PC-3 (cell line): Measurements from ENCODE around the gene EDN3. TPM values are rescaled to one million over a fixed set of nuclear protein-coding genes. Genes with fewer than 3 reads are reported as not detected.
A peak's percentile ranks its signal among the peaks of the same experiment; 100 is the strongest.

Source experiments
- ATAC-seq: fragments of 200-7000 bp; cut with Tn5 transposase; 2 replicates; pipeline ENCODE4 v1.9.1; 2020; ENCODE audit warnings: mild to moderate bottlenecking, moderate library complexity
- BruUV-seq: library from RNA; stranded (reverse); fragments of 400-500 nt; replicated peaks from 2 replicates; lab custom pipeline; 2021; lab: Mats Ljungman, UMichigan
- CTCF ChIA-PET: fragments of 300-600 bp; sonication (Branson Sonifier 250); formaldehyde crosslinking; loops from one replicate; lab custom pipeline; 2022; ENCODE audit warnings: antibody characterized with exemption; lab: Charles Lee
- POLR2A ChIA-PET: fragments of 300-600 bp; sonication (Branson Sonifier 250); formaldehyde crosslinking; loops from one replicate; lab custom pipeline; 2022; ENCODE audit warnings: antibody characterized with exemption; ENCODE audit not compliant: unreplicated experiment; lab: Charles Lee
- DNase-seq: peaks from one replicate; pipeline ENCODE4 v3.0.0-alpha.2; 2015
- H2AFZ ChIP-seq: fragments of 300-600 bp; sonication (generic); 2 replicates; pipeline ENCODE4 v1.6.0; 2016; ENCODE audit warnings: antibody characterized with exemption, low read length
- H3F3A ChIP-seq: fragments of 300-600 bp; sonication (generic); one replicate; pipeline ENCODE4 v1.6.0; 2017; ENCODE audit warnings: antibody characterized with exemption, low read length, control low read depth, mild to moderate bottlenecking; ENCODE audit not compliant: unreplicated experiment
- H3K27ac ChIP-seq: fragments of 300-600 bp; sonication (generic); 2 replicates; pipeline ENCODE4 v1.5.1; 2016; ENCODE audit warnings: mild to moderate bottlenecking, low read length
- H3K27me3 ChIP-seq: fragments of 300-600 bp; sonication (generic); 2 replicates; pipeline ENCODE4 v1.6.1; 2016; ENCODE audit warnings: low read length, mixed read lengths
- H3K36me3 ChIP-seq: fragments of 300-600 bp; sonication (generic); 2 replicates; pipeline ENCODE4 v1.6.1; 2016; ENCODE audit warnings: low read depth, mixed run types, low read length, mixed read lengths
- H3K4me1 ChIP-seq: fragments of 300-600 bp; sonication (generic); 2 replicates; pipeline ENCODE4 v1.5.1; 2016; ENCODE audit warnings: low read length; ENCODE audit not compliant: insufficient read depth
- H3K4me2 ChIP-seq: fragments of 300-600 bp; sonication (generic); 2 replicates; pipeline ENCODE4 v1.6.0; 2016; ENCODE audit warnings: low read length
- H3K4me3 ChIP-seq: fragments of 300-600 bp; sonication (generic); 2 replicates; pipeline ENCODE4 v1.5.1; 2016; ENCODE audit warnings: mild to moderate bottlenecking, low read length, mixed read lengths
- H3K79me2 ChIP-seq: fragments of 300-600 bp; sonication (generic); 2 replicates; pipeline ENCODE4 v1.6.1; 2017; ENCODE audit warnings: low read length, mixed read lengths
- H3K9ac ChIP-seq: fragments of 300-600 bp; sonication (generic); 2 replicates; pipeline ENCODE4 v1.6.0; 2016; ENCODE audit warnings: mild to moderate bottlenecking, low read length
- H3K9me2 ChIP-seq: fragments of 300-600 bp; sonication (generic); replicated peaks from 2 replicates; pipeline ENCODE4 v1.6.1; 2016; ENCODE audit warnings: mixed run types, low read length, mixed read lengths
- H3K9me3 ChIP-seq: fragments of 300-600 bp; sonication (generic); 2 replicates; pipeline ENCODE4 v1.6.1; 2016; ENCODE audit warnings: low read length, mixed read lengths
- H4K20me1 ChIP-seq: fragments of 300-600 bp; sonication (generic); 2 replicates; pipeline ENCODE4 v1.6.1; 2016; ENCODE audit warnings: low read length, mixed read lengths
- CTCF ChIP-seq: fragments of 300-600 bp; sonication (generic); conservative IDR thresholded peaks from 2 replicates; pipeline ENCODE4 v1.5.1; 2017; ENCODE audit warnings: antibody characterized with exemption, low read depth, mild to moderate bottlenecking, low read length
- EZH2 ChIP-seq: fragments of 300-600 bp; sonication (generic); IDR thresholded peaks from one replicate; pipeline ENCODE4 v1.6.1; 2017; ENCODE audit warnings: antibody characterized with exemption, mild to moderate bottlenecking, low read length; ENCODE audit not compliant: unreplicated experiment
- EZH2phosphoT487 ChIP-seq: fragments of 300-600 bp; sonication (generic); IDR thresholded peaks from 2 replicates; pipeline ENCODE4 v1.6.1; 2018; ENCODE audit warnings: mild to moderate bottlenecking, antibody characterized with exemption, low read length, borderline replicate concordance
- intact Hi-C: fragments of 100-400 bp; cut with micrococcal nuclease; formaldehyde crosslinking; loops from 2 replicates; pipeline ENCODE4 v1.9.0; 2023
- total RNA-seq: library from RNA; depleted of rRNA; stranded (reverse); fragments of >200 nt; gene quantifications from 2 replicates; pipeline ENCODE4 v1.2.3, GENCODE V29; 2014

EDN3 gene
- total RNA-seq, 1 experiment from 2014 or later: not detected

- Histone ChIP-seq H3K79me2 (no peaks in the 10 kb centered on the region), H3K9me3 (no peaks in the 10 kb centered on the region), H3K4me1 (no peaks in the 10 kb centered on the region), H3K36me3 (no peaks in the 10 kb centered on the region), H3K9ac (no peak overlapping the region), H3K4me3 (no peak overlapping the region), H3K9me2 (no peaks in the 10 kb centered on the region), H3F3A (no peaks in the 10 kb centered on the region), H3K27ac (no peak overlapping the region), H3K27me3 (peaks cover 95% of the 10 kb centered on the region), H3K4me2 (no peak overlapping the region), H4K20me1 (no peaks in the 10 kb centered on the region), H2AFZ (no peak overlapping the region)
- TF ChIP-seq EZH2: no peak
- no peak for TF ChIP-seq CTCF
- peak; percentile 21; the same call in 1 of the 2 replicates for TF ChIP-seq EZH2phosphoT487
- no peak for DNase-seq
- ATAC-seq: no peak
- ChIA-PET POLR2A (no interaction called here), CTCF (no interaction called here)
- intact Hi-C loops: no loop called here
- no TSS peak for BruUV-seq
These were observed 24.2 kb downstream of the EDN3 start for GRCh38 chr20:59324521-59325141.

- no peaks in the 10 kb centered on the region for H3K9me2 ChIP-seq
- DNase-seq (no peak), ATAC-seq (no peak)
- BruUV-seq: no TSS peak
- CTCF ChIA-PET: no interaction called here
- H3K4me3 ChIP-seq: no peak overlapping the region
- H3K9ac ChIP-seq: no peak overlapping the region
- no peaks in the 10 kb centered on the region for H3K79me2 ChIP-seq
- H2AFZ ChIP-seq: no peak overlapping the region
- H4K20me1 ChIP-seq: no peaks in the 10 kb centered on the region
- peaks cover 95% of the 10 kb centered on the region for H3K27me3 ChIP-seq
- no peak overlapping the region for H3K4me2 ChIP-seq
- POLR2A ChIA-PET: no interaction called here
- H3K4me1 ChIP-seq: no peaks in the 10 kb centered on the region
- H3K27ac ChIP-seq: no peak overlapping the region
- H3K36me3 ChIP-seq: no peaks in the 10 kb centered on the region
- H3F3A ChIP-seq: no peaks in the 10 kb centered on the region
- TF ChIP-seq EZH2phosphoT487 (no peak), CTCF (no peak), EZH2 (no peak)
- no peaks in the 10 kb centered on the region for H3K9me3 ChIP-seq
- intact Hi-C loops: no loop called here
These were observed 24.7 kb downstream of the EDN3 start for GRCh38 chr20:59325142-59325523.

- Histone ChIP-seq H2AFZ (no peak overlapping the region), H3K4me1 (no peaks in the 10 kb centered on the region), H3K4me3 (no peak overlapping the region), H3K79me2 (no peaks in the 10 kb centered on the region), H3K9ac (no peak overlapping the region), H3K27me3 (peaks cover 94% of the 10 kb centered on the region), H3K27ac (no peak overlapping the region), H3K9me3 (no peaks in the 10 kb centered on the region), H3K4me2 (no peak overlapping the region), H3F3A (no peaks in the 10 kb centered on the region), H3K9me2 (no peaks in the 10 kb centered on the region), H4K20me1 (no peaks in the 10 kb centered on the region), H3K36me3 (no peaks in the 10 kb centered on the region)
- no peak for ATAC-seq
- no peak for DNase-seq
- CTCF ChIA-PET: no interaction called here
- POLR2A ChIA-PET: no interaction called here
- no TSS peak for BruUV-seq
- TF ChIP-seq EZH2: no peak
- no peak for TF ChIP-seq CTCF
- TF ChIP-seq EZH2phosphoT487: no peak
- intact Hi-C loops: no loop called here
These were observed 25.8 kb downstream of the EDN3 start for GRCh38 chr20:59326188-59326587.
